Measurements from ENCODE around the gene SH3BGR.
"Not testable (repeated sequence)": the region's sequence is repeated elsewhere in the genome, so short reads cannot be mapped to it uniquely, and the experiment has no call there.

The SH3BGR gene

GRCh38 chr21:39515684-39516472, 64.1 kb downstream of the SH3BGR start:
- no peak for DNase-seq (ENCODE audit: low read depth)

- DNase-seq (ENCODE audit: low read depth), result peak; percentile 10
Measured at GRCh38 chr21:39518055-39518846, 66.5 kb downstream of the SH3BGR start.

- no peak for DNase-seq (ENCODE audit: low read depth)
Measured at GRCh38 chr21:39518847-39519210, 67.1 kb downstream of the SH3BGR start.

DNA sequence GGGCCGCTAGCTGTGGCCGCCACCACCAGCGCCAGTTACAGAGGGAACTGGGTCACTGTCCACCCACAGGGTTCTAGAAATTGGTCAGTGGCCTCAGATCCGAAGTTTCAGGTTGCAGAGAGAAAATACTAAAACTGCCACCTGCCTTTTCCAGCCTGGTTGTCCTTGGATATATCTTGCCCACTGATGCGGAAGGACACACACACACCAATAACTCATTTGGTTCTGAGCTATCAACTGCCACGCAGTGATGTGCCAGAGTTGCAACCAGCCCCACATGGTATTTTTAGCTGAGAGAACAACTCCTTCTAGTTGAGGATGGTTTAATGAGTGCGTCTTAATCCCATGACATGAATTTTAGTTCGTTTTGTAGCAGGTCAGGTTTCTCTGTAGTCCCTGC, 68.1 kb downstream of the SH3BGR start:
- no peak for DNase-seq (ENCODE audit: low read depth)

- DNase-seq (ENCODE audit: low read depth), result no peak
Measured at GRCh38 chr21:39523399-39523798, 71.6 kb downstream of the SH3BGR start.

DNA sequence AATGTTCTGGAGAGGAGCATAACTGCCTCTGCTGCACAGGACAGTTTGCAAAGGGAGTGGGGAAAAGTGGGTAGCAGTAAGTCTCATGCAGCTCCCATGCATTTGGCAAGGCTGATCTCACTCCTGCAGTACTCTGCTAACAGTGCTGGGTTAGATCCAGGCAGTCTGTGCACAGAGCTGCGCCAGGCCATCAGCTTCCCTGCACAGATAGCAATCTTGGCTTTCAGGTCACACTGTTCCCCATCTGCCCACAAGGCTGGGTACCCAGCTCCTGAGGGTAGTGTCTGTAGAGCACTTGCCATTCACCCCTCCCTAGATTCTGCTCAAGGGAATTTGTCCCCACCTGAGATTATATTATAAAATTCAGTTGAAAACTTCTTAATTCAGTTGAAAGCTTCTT, 72.1 kb downstream of the SH3BGR start:
- no peak for DNase-seq (ENCODE audit: low read depth)

- no peak for DNase-seq (ENCODE audit: low read depth)
Measured at GRCh38 chr21:39525129-39525528, 73.4 kb downstream of the SH3BGR start.

- no peak for DNase-seq (ENCODE audit: low read depth)
Measured at GRCh38 chr21:39525601-39526000, 73.8 kb downstream of the SH3BGR start.

DNA sequence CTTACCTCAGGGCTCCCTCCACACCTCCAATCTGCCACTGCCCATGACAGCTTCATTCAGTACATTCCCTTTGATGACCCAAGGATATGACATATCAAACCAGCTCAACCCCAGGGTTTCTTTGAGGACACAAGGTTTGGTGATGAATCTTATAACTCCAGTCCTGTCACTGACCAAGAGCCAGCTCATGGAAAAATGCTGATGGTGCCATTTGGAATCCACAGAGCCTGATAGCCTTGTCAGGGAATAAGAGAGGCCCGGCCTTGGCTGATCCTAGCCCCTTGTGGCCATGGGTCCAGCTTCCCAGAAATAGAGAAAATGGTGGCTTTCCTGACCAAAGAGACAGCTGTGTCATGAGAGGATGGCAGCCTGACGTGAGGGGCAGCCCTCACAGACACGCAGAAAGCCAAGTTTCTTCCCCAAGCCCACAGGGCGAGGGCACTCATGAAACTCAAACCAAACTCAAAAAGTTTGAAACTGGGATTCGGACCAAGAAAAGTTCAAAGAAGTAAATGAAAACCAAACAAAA, 75.4 kb downstream of the SH3BGR start:
- no peak for DNase-seq (ENCODE audit: low read depth)

- no peak for DNase-seq (ENCODE audit: low read depth)
Measured at GRCh38 chr21:39527664-39528381, 76.1 kb downstream of the SH3BGR start.

DNA sequence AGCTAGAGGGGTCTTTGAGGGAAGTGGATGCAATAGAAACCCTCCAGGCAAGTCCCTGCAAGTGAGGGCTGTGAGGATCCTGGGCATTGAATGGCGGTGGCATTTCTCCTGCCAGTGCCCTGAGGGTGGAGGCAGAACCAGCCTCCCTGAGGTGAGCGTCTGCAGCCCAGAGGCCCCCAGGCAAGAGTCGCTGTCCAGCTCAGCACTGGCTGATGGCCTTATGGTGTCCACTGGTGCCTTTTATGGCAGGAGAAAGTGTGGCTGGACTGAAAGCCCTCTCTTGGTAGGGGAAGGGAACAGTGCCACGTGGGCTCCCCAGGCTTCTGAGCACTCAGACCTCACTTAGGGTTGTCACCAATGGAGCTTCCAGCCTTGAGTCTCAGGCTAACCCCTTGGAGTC, 77.3 kb downstream of the SH3BGR start:
- DNase-seq (ENCODE audit: low read depth), result no peak

GRCh38 chr21:39531064-39531463, 79.3 kb downstream of the SH3BGR start:
- no peak for DNase-seq (ENCODE audit: low read depth)

GRCh38 chr21:39531840-39532239, 80.1 kb downstream of the SH3BGR start:
- no peak for DNase-seq (ENCODE audit: low read depth)

GRCh38 chr21:39533545-39534380, 82.0 kb downstream of the SH3BGR start:
- no peak for DNase-seq (ENCODE audit: low read depth)

DNA sequence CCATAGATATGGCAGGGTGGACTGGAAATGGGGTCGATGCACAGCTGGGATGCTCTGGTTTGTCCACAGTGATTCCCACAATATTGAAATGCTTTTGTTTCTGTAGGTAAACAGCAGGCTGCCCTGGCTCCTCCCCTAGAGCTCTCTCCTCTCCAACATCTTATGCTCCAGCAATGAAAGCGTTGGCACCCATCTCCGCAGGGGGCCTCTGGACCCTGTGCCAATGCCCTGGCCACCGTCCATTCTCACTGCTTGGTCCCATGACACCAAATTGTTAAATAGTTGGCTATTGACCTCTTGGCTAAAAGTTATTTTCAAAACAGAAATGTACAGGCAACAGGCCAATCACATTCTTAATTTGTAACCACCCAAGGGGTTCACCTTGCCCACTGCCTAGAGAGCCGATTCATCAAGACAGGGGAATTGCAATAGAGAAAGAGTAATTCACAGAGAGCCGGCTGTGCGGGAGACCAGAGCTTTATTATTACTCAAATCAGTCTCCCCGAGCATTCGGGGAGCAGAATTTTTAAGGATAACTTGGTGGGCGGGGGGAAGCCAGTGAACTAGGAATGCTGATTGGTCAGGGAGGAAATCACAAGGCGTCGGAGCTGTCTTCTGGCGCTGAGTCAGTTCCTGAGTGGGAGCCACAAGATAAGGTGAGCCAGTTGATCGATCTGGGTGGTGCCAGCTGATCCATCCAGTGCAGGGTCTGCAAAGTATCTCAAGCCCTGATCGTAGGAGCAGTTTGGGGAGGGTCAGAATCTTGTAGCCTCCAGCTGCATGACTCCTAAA, 84.1 kb downstream of the SH3BGR start:
- no peak for DNase-seq (ENCODE audit: low read depth)

GRCh38 chr21:39536835-39537234, 85.1 kb downstream of the SH3BGR start:
- no peak for DNase-seq (ENCODE audit: low read depth)

DNA sequence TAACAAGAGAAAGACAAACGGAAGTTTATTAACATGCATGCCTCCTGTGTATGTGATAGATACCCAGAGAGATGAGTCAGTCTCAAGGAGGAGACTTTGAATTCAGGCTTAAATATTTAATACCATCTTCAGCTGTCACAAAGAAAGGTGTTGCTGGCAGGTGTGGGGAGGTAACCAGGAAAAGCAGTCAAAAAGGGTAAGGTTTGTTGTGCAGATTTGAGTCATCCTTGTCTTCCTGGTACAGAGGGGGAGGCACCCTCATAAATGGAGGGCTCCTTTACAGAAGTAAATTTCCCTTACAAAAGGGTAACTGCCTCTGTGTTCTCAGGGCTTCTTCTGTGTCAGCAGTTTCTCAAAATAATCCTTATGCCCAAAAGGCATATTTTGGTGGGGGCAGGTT, 85.8 kb downstream of the SH3BGR start:
- no peak for DNase-seq (ENCODE audit: low read depth)

- DNase-seq (ENCODE audit: low read depth), result no peak
Measured at GRCh38 chr21:39538453-39539042, 86.8 kb downstream of the SH3BGR start.

DNA sequence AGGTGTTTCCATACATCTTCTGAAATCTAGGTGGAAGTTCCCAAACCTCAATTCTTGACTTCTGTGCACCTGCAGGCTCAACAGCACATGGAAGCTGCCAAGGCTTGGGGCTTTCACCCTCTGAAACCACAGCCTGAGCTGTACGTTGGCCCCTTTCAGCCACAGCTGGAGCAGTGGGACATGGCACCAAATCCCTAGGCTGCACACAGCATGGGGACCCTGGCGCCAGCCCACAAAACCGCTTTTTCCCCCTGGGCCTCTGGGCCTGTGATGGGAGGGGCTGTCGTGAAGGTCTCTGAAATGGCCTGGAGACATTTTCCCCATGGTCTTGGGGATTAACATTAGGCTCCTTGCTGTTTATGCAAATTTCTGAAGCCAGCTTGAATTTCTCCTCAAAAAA, 88.6 kb downstream of the SH3BGR start:
- not testable (repeated sequence) for DNase-seq (ENCODE audit: low read depth)

DNA sequence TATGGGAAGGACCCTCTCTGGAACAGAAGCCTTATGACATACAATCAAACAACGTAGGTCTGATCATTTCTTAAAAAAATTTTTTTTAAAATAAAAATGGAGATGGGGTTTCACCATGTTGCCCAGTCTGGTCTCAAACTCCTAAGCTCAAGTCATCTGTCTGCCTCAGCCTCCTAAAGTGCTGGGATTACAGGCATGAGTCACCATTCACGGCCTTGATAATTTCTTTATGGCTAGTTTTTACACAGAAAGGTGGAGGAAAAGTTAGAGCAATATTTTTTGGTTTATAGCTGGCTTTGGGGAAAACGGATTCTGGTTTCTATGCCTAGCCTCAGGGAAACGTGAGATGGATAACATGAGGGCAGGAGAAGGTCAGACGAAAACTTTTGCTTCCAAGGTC, 91.0 kb downstream of the SH3BGR start:
- no peak for DNase-seq (ENCODE audit: low read depth)
